Epithelial cell of proximal tubule (primary cell): ENCODE measurements around the gene SLC16A11. TPM values are rescaled to one million over a fixed set of nuclear protein-coding genes. Genes with fewer than 3 reads are reported as not detected.

Experiments used
- DNase-seq: peaks from one replicate; pipeline ENCODE4 v3.0.0-alpha.2; 2011; ENCODE audit warnings: low read depth
- H3K4me3 ChIP-seq: 2 replicates; pipeline ENCODE4 v1.5.1; 2011; ENCODE audit warnings: low read depth, mild to moderate bottlenecking, low read length
- CTCF ChIP-seq: conservative IDR thresholded peaks from 2 replicates; pipeline ENCODE4 v1.5.1; 2012; ENCODE audit warnings: low read depth, mild to moderate bottlenecking, low read length
- total RNA-seq: library from RNA; depleted of rRNA; stranded (reverse); fragments of >200 nt; gene quantifications from 2 replicates; pipeline ENCODE4 v1.2.3, GENCODE V29; 2015

SLC16A11 gene
- total RNA-seq, 1 donor from 2014 or later = not detected

GRCh38 chr17:7014261-7014994 lies 29.5 kb downstream of the SLC16A11 start:
- peak; percentile 48 for TF ChIP-seq CTCF
- H3K4me3 ChIP-seq = peak overlapping the region; percentile 95

GRCh38 chr17:7011942-7012254 lies 32.0 kb downstream of the SLC16A11 start:
- TF ChIP-seq CTCF = no peak
- peak overlapping the region; percentile 95 for H3K4me3 ChIP-seq
- no peak for DNase-seq

More at GRCh38 chr17:7014261-7014994, 29.5 kb downstream of the SLC16A11 start:
- no peak for DNase-seq

GRCh38 chr17:7011415-7011814 lies 32.5 kb downstream of the SLC16A11 start:
- no peak for DNase-seq
- H3K4me3 ChIP-seq = peak overlapping the region; percentile 95
- TF ChIP-seq CTCF = no peak

GRCh38 chr17:7010523-7010922 lies 33.4 kb downstream of the SLC16A11 start:
- DNase-seq = no peak
- H3K4me3 ChIP-seq = peak overlapping the region; percentile 95
- no peak for TF ChIP-seq CTCF

GRCh38 chr17:7007143-7007542 lies 36.7 kb downstream of the SLC16A11 start:
- DNase-seq = no peak
- H3K4me3 ChIP-seq = no peak overlapping the region
- no peak for TF ChIP-seq CTCF

GRCh38 chr17:7005716-7006115 lies 38.2 kb downstream of the SLC16A11 start:
- TF ChIP-seq CTCF = no peak
- DNase-seq = no peak
- no peak overlapping the region for H3K4me3 ChIP-seq
